DND-41 (cell line): ENCODE measurements around the gene ATP6V0B.

Experiments used
- EZH2 ChIP-seq: IDR thresholded peaks from 3 replicates; pipeline ENCODE4 v1.6.1; 2012; ENCODE audit warnings: borderline replicate concordance, low read depth, mild to moderate bottlenecking, moderate library complexity, low read length, inconsistent platforms; ENCODE audit not compliant: severe bottlenecking
- TF ChIP-seq, protein P1 (sequence below): IDR thresholded peaks from 2 replicates; pipeline ENCODE4 v1.5.1; 2012; ENCODE audit warnings: borderline replicate concordance, low read length, moderate library complexity, mild to moderate bottlenecking; ENCODE audit not compliant: poor library complexity, severe bottlenecking; ENCODE audit errors: extremely low read depth

DNA sequence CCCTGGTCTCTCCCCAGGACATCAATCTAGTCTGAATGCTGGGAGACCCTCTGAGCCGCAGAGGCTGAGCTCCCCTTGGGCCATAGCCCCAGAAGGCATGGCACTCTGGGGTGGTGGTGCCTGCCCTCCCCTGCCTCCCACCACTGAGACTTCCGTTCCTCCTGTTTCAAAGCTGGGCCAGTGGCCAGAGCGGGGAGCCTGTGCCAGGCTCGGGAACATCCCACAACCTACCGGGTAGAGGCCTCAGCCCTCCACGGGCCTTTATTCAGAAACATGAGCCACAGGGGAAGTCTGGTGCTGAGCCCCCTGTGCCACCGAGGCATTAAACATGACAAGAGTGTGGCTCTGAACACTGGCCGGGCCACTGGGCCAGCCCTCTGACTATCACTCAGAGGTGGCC, 24.7 kb downstream of the ATP6V0B start:
- TF ChIP-seq, protein P1, sequence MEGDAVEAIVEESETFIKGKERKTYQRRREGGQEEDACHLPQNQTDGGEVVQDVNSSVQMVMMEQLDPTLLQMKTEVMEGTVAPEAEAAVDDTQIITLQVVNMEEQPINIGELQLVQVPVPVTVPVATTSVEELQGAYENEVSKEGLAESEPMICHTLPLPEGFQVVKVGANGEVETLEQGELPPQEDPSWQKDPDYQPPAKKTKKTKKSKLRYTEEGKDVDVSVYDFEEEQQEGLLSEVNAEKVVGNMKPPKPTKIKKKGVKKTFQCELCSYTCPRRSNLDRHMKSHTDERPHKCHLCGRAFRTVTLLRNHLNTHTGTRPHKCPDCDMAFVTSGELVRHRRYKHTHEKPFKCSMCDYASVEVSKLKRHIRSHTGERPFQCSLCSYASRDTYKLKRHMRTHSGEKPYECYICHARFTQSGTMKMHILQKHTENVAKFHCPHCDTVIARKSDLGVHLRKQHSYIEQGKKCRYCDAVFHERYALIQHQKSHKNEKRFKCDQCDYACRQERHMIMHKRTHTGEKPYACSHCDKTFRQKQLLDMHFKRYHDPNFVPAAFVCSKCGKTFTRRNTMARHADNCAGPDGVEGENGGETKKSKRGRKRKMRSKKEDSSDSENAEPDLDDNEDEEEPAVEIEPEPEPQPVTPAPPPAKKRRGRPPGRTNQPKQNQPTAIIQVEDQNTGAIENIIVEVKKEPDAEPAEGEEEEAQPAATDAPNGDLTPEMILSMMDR: no peak
- no peak for TF ChIP-seq EZH2
